Right lobe of liver (tissue), 4 donors: ENCODE measurements around the gene KCTD7.

ENCODE experiments used
- POLR2A ChIP-seq: fragments of 450-650 bp; IDR thresholded peaks from one replicate; pipeline ENCODE4 v1.6.1; 2017; ENCODE audit warnings: antibody characterized with exemption, mild to moderate bottlenecking
- TF ChIP-seq, protein P1 (sequence below), 4 donors: fragments of 200-600 bp in 3 of 4; fragments of 450-650 bp in 1 of 4; IDR thresholded peaks; one replicate each; pipeline versions ENCODE4 v1.5.1 to v1.8.0; 2016 to 2022; ENCODE audit warnings: antibody characterized with exemption in 4 of 4, mild to moderate bottlenecking in 2 of 4
- donor health status: DM: no; HTN: no; CAD: no.
- donor health status: DM: no; HTN: no; CAD: no.
- donor health status: DM: no; HTN: yes; CAD: no.

DNA sequence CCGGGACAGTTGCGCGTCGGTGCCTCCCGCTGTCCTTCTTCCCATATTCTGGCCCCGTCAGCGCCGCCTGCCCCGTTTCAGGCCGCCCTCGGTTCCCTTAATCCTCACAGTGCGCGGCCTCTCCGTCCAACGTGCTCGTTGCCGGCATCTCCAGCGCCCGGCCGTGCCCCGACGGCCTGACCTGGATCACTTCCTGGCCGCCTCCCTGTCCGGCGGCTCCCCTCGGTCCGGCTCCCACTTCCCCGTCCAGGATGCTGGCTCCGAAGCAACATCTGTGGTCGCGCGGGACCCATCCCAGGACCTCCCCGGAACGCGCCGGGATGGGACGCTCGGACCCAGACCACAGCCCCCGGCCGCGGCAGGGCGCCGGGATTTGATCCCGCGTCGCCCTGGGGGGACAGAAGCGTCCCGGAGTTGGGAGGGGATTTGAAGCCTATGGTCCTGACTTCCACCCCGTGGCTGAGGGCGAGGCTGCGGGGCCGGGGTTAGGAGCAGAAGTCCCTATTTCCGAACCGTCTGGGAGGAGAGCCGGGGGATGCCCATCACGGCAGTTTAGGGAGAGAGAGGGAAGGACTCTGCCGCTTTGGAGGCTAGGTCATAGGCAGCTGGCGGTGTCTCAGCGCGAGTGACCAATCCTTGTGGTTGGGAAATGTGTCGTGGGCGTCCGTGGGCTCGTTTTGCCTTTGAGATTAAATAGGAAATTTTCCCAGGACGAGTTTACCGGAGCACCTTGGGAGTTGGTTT, 53.8 kb downstream of the KCTD7 start:
- TF ChIP-seq, protein P1, sequence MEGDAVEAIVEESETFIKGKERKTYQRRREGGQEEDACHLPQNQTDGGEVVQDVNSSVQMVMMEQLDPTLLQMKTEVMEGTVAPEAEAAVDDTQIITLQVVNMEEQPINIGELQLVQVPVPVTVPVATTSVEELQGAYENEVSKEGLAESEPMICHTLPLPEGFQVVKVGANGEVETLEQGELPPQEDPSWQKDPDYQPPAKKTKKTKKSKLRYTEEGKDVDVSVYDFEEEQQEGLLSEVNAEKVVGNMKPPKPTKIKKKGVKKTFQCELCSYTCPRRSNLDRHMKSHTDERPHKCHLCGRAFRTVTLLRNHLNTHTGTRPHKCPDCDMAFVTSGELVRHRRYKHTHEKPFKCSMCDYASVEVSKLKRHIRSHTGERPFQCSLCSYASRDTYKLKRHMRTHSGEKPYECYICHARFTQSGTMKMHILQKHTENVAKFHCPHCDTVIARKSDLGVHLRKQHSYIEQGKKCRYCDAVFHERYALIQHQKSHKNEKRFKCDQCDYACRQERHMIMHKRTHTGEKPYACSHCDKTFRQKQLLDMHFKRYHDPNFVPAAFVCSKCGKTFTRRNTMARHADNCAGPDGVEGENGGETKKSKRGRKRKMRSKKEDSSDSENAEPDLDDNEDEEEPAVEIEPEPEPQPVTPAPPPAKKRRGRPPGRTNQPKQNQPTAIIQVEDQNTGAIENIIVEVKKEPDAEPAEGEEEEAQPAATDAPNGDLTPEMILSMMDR (IDR thresholded peaks at IDR 0.05) = no peak
- TF ChIP-seq POLR2A = no peak
